GM12892 (cell line): ENCODE measurements around the gene GUCY1B1.

Experiments used
- POLR2A ChIP-seq: IDR thresholded peaks from 2 replicates; pipeline ENCODE4 v1.6.1; 2011; ENCODE audit warnings: low read depth, low read length, control low read depth
- POLR2AphosphoS5 ChIP-seq: IDR thresholded peaks from 2 replicates; pipeline ENCODE4 v1.6.1; 2011; ENCODE audit warnings: low read depth, low read length, control low read depth

DNA sequence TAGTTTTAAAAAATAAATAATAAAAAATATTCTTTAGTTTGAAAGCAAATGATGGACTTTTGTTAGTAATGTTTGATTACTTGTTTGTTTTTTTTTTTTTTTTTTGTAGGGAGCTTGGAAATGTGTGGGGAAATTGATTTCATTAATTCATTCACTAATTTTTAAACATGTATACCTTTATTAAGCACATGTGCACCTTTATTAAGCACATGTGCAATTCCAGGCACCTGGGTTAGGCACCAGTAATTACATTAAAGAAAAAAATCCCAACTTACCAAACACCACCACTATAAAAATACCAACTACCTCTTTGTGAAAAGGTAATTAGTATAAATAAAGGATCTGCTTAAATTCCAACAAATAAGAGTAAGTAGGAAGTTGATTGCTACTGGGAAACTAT, 9.5 kb downstream of the GUCY1B1 start:
- no peak for TF ChIP-seq POLR2A
- no peak for TF ChIP-seq POLR2AphosphoS5
